Aorta (tissue), 5 donors: ENCODE data around the gene TFCP2L1. TPM values are rescaled to one million over a fixed set of nuclear protein-coding genes. Genes with fewer than 3 reads are reported as not detected.
"Not testable (repeated sequence)": the region's sequence is repeated elsewhere in the genome, so short reads cannot be mapped to it uniquely, and the experiment has no call there.

Source experiments
- ATAC-seq: fragments of 200-7000 bp; cut with Tn5 transposase; one replicate; pipeline ENCODE4 v1.9.1; 2022; ENCODE audit warnings: moderate library complexity; ENCODE audit not compliant: low FRiP score
- DNase-seq, 2 donors: peaks; one replicate each; pipeline ENCODE4 v3.0.0-alpha.2; 2020
- H3K27ac ChIP-seq, 2 donors: one replicate each; pipeline ENCODE4 v1.5.1; 2013; ENCODE audit warnings: low read length in 2 of 2, mild to moderate bottlenecking in 2 of 2, moderate library complexity in 2 of 2, control low read depth in 1 of 2, inconsistent platforms in 1 of 2, low read depth in 1 of 2
- H3K27me3 ChIP-seq, 2 donors: one replicate each; pipeline ENCODE4 v1.6.1; 2013; ENCODE audit warnings: control low read depth in 1 of 2, low read length in 1 of 2, mild to moderate bottlenecking in 1 of 2, moderate library complexity in 1 of 2; ENCODE audit not compliant: insufficient read depth in 2 of 2, control insufficient read depth in 1 of 2
- H3K36me3 ChIP-seq, 2 donors: one replicate each; pipeline ENCODE4 v1.6.1; 2013; ENCODE audit warnings: control low read depth in 1 of 2, low read length in 1 of 2, mild to moderate bottlenecking in 1 of 2; ENCODE audit not compliant: insufficient read depth in 2 of 2, control insufficient read depth in 1 of 2
- H3K4me1 ChIP-seq, 2 donors: one replicate each; pipeline ENCODE4 v1.6.1; 2013; ENCODE audit warnings: low read length in 2 of 2, control low read depth in 1 of 2, mild to moderate bottlenecking in 1 of 2, moderate library complexity in 1 of 2; ENCODE audit not compliant: insufficient read depth in 2 of 2, control insufficient read depth in 1 of 2
- H3K4me3 ChIP-seq, 2 donors: one replicate each; pipeline ENCODE4 v1.5.1; 2013; ENCODE audit warnings: low read length in 2 of 2, control low read depth in 1 of 2, mild to moderate bottlenecking in 1 of 2
- H3K9me3 ChIP-seq: one replicate; pipeline ENCODE4 v1.6.1; 2013; ENCODE audit warnings: mild to moderate bottlenecking, low read length; ENCODE audit not compliant: control insufficient read depth
- WGBS, 2 donors: extraction: QIAGEN DNeasy Blood & Tissue Kit; methylation state at CpG; one replicate each; pipeline ENCODE4 v1.1.7; 2013; 5-methylcytosine and 5-hydroxymethylcytosine counted together
- intact Hi-C, 2 donors: fragments of 100-400 bp; cut with DNase I; formaldehyde crosslinking; loops; one replicate each; pipeline versions ENCODE4 v1.14.2 to v1.15.0; 2022
- long read RNA-seq, 2 donors: library from polyadenylated mRNA; unstranded; transcript quantifications; one replicate each; pipeline ENCODE4 v2.0.0, GENCODE V29; 2020 to 2021
- polyA plus RNA-seq, 2 donors: library from polyadenylated mRNA; stranded (reverse); fragments of 200-250 nt; gene quantifications; one replicate each; pipeline ENCODE4 v1.2.3, GENCODE V29; 2013
- total RNA-seq, 2 donors: library from RNA; stranded (reverse); fragmentation: NEBNext Ultra II Directional; extraction: Animal tissue kit (Norgen Biotek cat#: 25700); gene quantifications; one replicate each; pipeline ENCODE4 v1.2.1, GENCODE V29; 2021
- donor health status: healthy with polysubstance abuse.
- donor health status: Bipolar disorder and iron deficiency.
- donor health status: DM: no; HTN: no; CAD: no.
- donor health status: DM: no; HTN: no; CAD: no.
- donor health status: DM: yes; HTN: yes; CAD: no.

The TFCP2L1 gene, protein sequence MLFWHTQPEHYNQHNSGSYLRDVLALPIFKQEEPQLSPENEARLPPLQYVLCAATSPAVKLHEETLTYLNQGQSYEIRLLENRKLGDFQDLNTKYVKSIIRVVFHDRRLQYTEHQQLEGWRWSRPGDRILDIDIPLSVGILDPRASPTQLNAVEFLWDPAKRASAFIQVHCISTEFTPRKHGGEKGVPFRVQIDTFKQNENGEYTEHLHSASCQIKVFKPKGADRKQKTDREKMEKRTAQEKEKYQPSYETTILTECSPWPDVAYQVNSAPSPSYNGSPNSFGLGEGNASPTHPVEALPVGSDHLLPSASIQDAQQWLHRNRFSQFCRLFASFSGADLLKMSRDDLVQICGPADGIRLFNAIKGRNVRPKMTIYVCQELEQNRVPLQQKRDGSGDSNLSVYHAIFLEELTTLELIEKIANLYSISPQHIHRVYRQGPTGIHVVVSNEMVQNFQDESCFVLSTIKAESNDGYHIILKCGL
- total RNA-seq (1 to 10 TPM in 1 of 2 donors, under 1 TPM in 1; 0.69 to 1.7 TPM), polyA plus RNA-seq (1 to 10 TPM in 1 of 2 donors, under 1 TPM in 1; 0.03 to 1.1 TPM)
- long read RNA-seq, donor 1, result 0 reads
- long read RNA-seq, donor 2, result 0 reads

DNA sequence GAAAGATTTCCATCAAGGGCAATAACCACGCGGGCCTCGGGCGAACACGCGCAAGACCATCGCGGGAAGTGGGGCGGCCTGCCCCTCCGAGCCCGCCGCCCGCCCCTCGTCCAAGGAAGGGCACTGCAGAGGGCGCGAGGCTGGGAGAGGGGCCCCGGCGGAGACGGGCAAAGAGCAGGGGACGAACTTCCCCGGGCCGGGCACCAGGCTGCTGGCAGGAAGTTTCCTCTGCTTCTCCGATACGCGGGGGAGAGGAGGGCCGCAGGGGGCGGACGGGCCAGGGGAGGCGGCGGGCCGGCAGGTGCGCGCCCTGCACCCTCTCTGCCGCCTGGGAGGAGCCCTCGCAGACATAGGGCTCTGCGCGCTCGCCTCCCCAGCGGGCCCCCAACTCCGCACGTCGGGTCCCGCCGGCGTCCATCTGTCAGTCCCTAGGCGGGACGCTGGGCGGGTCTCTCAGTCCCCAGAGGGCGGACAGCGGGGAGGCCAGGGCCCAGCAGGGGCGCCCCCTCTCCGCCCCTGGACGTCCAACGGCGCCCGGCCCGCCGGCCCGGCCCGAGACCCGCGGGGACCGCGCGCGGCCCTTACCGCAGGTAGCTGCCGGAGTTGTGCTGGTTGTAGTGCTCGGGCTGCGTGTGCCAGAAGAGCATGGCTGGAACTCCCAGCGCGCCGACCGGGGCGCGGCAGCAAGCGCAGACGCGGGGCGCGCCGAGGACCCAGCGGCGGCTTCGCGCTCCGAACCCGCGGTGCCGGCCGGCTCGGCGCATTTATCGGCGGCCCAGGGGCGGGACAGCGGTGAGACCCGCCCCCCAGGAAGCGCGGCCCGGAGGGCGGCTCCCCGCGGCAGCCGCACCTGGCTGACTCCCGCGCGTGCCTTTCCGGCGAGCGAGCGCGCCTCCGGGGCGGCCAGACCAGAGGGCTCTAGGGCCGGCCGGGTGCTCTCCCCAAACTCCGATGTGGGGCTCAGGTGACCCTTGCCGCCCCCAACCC lies at the start of gene TFCP2L1:
TSS of gene TFCP2L1 (minus strand) at position 740 of the 987 bp plus-strand sequence. CDS start at position 647, 93 bp downstream.
- no peaks in the 10 kb centered on the region for H3K27me3 ChIP-seq
- H3K36me3 ChIP-seq, result no peaks in the 10 kb centered on the region
- ATAC-seq, result peak; percentile 37
- H3K27ac ChIP-seq, result no peak within 1 kb of the TSS
- H3K4me3 ChIP-seq, result peak within 1 kb of the TSS in 1 of 2 donors; percentile 38
- 1 to 2% methylated on average over 70 to 119 of the region's 119 CpGs for WGBS, 2 donors
- no peaks in the 10 kb centered on the region for H3K4me1 ChIP-seq
- H3K9me3 ChIP-seq, result no peaks in the 10 kb centered on the region
- no peak for DNase-seq
- intact Hi-C loops, result no loop called here

DNA sequence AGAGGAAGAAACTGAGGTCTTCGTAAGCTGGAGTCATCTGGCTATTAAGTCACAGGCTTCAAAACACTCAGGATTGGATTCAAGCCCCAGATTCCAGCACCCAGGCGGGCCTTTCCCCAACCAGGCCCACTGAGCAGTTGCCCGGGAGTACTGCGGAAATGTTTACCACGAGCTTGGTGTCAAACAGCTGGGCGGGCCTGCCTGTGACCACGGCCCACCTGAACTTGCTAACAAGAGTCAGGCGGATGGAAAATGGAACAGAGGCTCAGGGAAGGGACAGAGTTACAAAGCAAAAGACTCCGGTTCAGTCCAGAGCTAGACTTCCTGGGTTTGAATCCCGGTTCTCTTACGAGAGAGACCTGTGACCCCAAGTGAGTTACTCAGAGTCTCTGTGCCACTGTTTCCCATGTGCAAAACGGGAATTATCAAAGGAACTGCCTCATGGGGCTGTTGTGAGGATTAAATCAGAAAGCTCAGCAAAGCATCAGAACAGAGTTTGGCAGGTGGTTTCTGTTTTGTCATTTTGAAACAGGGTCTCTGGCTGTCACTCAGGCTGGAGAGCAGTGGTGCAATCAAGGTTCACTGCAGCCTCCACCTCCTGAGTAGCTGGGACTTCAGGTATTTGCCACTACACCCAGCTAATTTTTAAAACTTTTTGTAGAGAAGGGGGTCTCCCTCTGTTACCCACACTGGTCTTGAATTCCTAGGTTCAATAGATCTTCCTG lies 49.0 kb upstream of the TFCP2L1 start:
- Histone ChIP-seq H3K27ac (no peak overlapping the region), H3K4me1 (no peaks in the 10 kb centered on the region), H3K27me3 (no peaks in the 10 kb centered on the region), H3K9me3 (no peaks in the 10 kb centered on the region), H3K36me3 (no peaks in the 10 kb centered on the region), H3K4me3 (no peak overlapping the region)
- intact Hi-C loops, result no loop called here
- DNase-seq, result no peak
- 71 to 77% methylated on average over 12 of the region's 12 CpGs for WGBS, 2 donors
- ATAC-seq, result no peak

DNA sequence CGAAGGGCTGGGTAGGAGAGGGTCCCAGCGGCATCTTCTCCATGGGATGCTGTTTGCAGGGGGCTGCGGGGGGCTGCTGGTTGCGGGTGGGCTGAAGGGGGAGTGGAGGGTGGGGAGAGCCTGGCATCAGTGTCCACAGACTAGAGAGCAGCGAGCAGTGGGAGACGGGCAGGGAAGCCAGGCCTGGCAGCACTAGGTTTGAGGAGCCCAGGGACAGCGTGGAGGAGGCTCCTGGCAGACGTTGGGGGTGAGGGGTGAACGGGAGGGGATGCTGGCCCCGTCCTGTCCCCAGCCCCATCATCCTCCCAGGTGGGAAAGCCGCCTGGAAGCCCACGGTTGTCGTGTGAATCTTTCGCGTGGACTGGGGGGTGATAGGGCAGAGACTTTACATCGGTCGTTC lies 48.2 kb upstream of the TFCP2L1 start:
- Histone ChIP-seq H3K27ac (no peak overlapping the region), H3K27me3 (no peaks in the 10 kb centered on the region), H3K9me3 (no peaks in the 10 kb centered on the region), H3K4me3 (no peak overlapping the region), H3K4me1 (no peaks in the 10 kb centered on the region), H3K36me3 (no peaks in the 10 kb centered on the region)
- DNase-seq (no peak), ATAC-seq (peak; percentile 44)
- WGBS, 2 donors, result 68 to 77% methylated on average over 17 of the region's 17 CpGs
- intact Hi-C loops, result no loop called here

DNA sequence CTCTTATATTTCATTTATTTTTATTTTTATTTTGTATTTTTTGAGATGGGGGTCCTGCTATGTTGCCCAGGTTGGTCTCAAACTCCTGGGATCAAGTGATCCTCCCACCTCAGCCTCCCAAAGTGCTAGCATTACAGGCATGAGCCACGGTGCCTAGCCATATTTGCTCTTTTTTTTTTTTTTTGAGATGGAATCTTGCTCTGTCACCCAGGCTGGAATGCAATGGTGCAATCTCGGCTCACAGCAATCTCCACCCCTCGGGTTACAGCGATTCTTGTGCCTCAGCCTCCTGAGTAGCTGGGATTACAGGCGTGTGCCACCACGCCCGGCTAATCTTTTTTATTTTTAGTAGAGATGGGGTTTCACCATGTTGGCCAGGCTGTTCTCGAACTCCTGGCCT lies 46.3 kb upstream of the TFCP2L1 start:
- not testable (repeated sequence) for DNase-seq

DNA sequence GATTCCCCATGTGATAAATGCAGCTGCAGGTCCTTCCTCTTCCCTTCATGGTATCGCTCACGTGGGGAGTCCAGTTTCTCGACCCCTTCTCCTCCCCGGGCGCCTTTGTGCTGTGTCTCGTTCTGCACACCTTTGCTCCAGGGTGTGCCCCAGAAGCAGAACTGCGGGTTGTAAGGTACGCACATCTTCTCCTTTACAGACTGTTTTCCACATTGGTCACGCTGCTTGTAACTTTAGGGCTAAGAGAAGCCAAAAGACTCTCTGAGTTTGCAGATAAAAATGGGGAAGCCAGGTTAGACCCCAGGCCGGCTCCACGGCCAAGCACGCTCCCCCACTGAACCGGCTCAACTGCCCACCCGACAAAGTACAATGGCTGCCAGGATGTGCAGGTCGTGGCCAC lies 45.9 kb upstream of the TFCP2L1 start:
- ATAC-seq (no peak), DNase-seq (no peak)
- WGBS, 2 donors, result 93 to 95% methylated on average over 15 of the region's 15 CpGs
- no peaks in the 10 kb centered on the region for H3K4me1 ChIP-seq
- no peaks in the 10 kb centered on the region for H3K9me3 ChIP-seq
- no peaks in the 10 kb centered on the region for H3K27me3 ChIP-seq
- no peak overlapping the region for H3K27ac ChIP-seq
- H3K36me3 ChIP-seq, result no peaks in the 10 kb centered on the region
- no peak overlapping the region for H3K4me3 ChIP-seq
- intact Hi-C loops, result no loop called here

More for the DNA sequence above, 46.3 kb upstream of the TFCP2L1 start:
- 84 to 90% methylated on average over 8 of the region's 8 CpGs for whole genome bisulfite sequencing, 2 donors
- ATAC-seq, intact Hi-C loops, H3K27me3 ChIP-seq, H3K4me1 ChIP-seq, H3K9me3 ChIP-seq, H3K27ac ChIP-seq, H3K36me3 ChIP-seq, H3K4me3 ChIP-seq: not testable (repeated sequence)

DNA sequence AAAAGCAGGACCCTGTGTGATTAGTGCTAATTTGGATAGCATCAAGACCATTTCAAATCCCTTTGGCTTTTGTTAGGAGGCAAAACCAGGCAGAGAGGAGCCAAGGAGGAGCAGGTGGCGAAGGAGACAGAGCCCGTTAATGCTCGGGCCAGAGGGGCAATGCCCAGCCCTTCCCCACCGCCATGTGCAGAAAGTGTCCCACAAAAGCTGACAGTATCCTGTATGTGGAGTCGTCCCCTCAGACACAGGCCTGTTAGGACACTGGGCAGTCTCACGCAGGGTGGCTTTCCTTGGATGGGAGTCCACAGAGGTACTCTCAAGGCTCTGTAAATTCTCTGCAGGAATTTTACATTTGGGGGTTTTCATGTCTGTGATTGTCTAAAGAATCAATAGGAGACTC lies 44.8 kb upstream of the TFCP2L1 start:
- WGBS, 2 donors, result 81 to 89% methylated on average over 6 of the region's 6 CpGs
- H3K27ac ChIP-seq, result no peak overlapping the region
- intact Hi-C loops, result no loop called here
- H3K4me3 ChIP-seq, result no peak overlapping the region
- no peaks in the 10 kb centered on the region for H3K36me3 ChIP-seq
- no peaks in the 10 kb centered on the region for H3K4me1 ChIP-seq
- no peaks in the 10 kb centered on the region for H3K27me3 ChIP-seq
- ATAC-seq, result no peak
- no peaks in the 10 kb centered on the region for H3K9me3 ChIP-seq
- DNase-seq, result no peak

DNA sequence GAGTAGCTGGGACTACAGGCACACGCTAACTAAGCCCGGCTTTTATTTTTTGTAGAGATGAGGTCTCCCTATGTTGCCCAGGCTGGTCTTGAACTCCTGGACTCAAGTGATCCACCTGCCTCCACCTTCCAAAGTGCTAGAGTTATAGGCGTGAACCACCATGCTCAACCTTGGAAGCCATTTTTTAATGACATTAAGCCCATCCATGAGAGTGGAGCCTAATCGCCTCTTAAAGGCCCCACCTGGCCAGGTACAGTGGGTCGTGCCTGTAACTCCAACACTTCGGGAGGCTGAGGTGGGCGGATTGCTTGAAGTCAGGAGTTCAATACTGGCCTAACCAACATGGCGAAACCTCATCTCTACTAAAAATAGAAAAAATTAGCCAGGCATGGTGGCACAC lies 41.6 kb upstream of the TFCP2L1 start:
- Histone ChIP-seq H3K4me1 (no peaks in the 10 kb centered on the region), H3K4me3 (no peak overlapping the region), H3K9me3 (no peaks in the 10 kb centered on the region), H3K27me3 (no peaks in the 10 kb centered on the region), H3K27ac (no peak overlapping the region), H3K36me3 (no peaks in the 10 kb centered on the region)
- intact Hi-C loops, result no loop called here
- DNase-seq (no peak), ATAC-seq (no peak)
- 88 to 96% methylated on average over 8 of the region's 8 CpGs for WGBS, 2 donors

DNA sequence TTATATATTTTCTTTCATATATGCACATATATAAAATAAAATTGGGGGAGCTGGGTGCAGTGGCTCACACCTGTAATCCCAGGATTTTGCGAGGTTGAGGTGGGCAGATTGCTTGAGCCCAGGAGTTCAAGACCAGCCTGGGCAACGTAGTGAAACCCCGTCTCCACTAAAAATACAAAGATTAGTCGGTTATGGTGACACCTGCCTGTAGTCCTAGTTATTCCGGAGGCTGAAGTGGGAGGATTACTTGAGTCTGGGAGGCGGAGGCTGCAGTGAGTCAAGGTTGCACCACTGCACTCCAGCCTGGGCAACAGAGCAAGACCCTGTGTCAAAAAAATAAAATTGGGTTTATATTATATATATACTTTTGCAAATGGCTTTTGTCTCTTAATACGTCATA lies 39.6 kb upstream of the TFCP2L1 start:
- intact Hi-C loops, result no loop called here
- no peaks in the 10 kb centered on the region for H3K27me3 ChIP-seq
- 92 to 94% methylated on average over 7 of the region's 7 CpGs for WGBS, 2 donors
- no peak overlapping the region for H3K4me3 ChIP-seq
- no peaks in the 10 kb centered on the region for H3K36me3 ChIP-seq
- H3K9me3 ChIP-seq, result no peaks in the 10 kb centered on the region
- DNase-seq (no peak), ATAC-seq (no peak)
- H3K27ac ChIP-seq, result no peak overlapping the region
- no peaks in the 10 kb centered on the region for H3K4me1 ChIP-seq
